ENCODE results near the gene GLYR1. TPM values are rescaled to one million over a fixed set of nuclear protein-coding genes. Genes with fewer than 3 reads are reported as not detected.
A peak's percentile ranks its signal among the peaks of the same experiment; 100 is the strongest.

GLYR1 gene
- total RNA-seq, 2 donors from 2014 or later = 57.4 to 60.8 TPM

- H3K36me3 ChIP-seq = peaks cover 0 to 14% of the 10 kb centered on the region in 2 donors
- 41% methylated on average over 8 of the region's 8 CpGs for WGBS
- peak overlapping the region; percentile 80 to 85 for H3K27ac ChIP-seq
- TF ChIP-seq POLR2AphosphoS5 (IDR thresholded peaks at IDR 0.05) (no peak), CTCF (IDR thresholded peaks at IDR 0.05) (no peak), POLR2A (IDR thresholded peaks at IDR 0.05) (no peak)
- H3K4me3 ChIP-seq = peak overlapping the region in 1 of 2 donors; percentile 70
- peaks cover 13% of the 10 kb centered on the region for H3K4me1 ChIP-seq (replicated peaks)
- intact Hi-C loops (cut with DNase I) = loop anchor here (10.0 kb wide), 1 partner anchor 69 kb away; the partner anchor contains the start of genes ANKS3 and DNAAF8
- no peak for DNase-seq (ENCODE audit: low spot score)
- H3K9me3 ChIP-seq = no peaks in the 10 kb centered on the region
- H3K27me3 ChIP-seq (replicated peaks; ENCODE audit: insufficient read depth) = no peaks in the 10 kb centered on the region
Measured at GRCh38 chr16:4803401-4803844, 43.7 kb downstream of the GLYR1 start.

GRCh38 chr16:4802659-4803287, 44.3 kb downstream of the GLYR1 start:
- peak overlapping the region; percentile 80 to 85 for H3K27ac ChIP-seq
- WGBS = under 1% methylated on average over 31 of the region's 59 CpGs
- peak overlapping the region; percentile 67 to 70 for H3K4me3 ChIP-seq
- H3K4me1 ChIP-seq (replicated peaks) = peaks cover 13% of the 10 kb centered on the region
- no peaks in the 10 kb centered on the region for H3K27me3 ChIP-seq (replicated peaks; ENCODE audit: insufficient read depth)
- peak; percentile 91 for DNase-seq (ENCODE audit: low spot score)
- TF ChIP-seq CTCF (IDR thresholded peaks at IDR 0.05) (peak in 3 of 4 experiments; percentile 20 to 68 (median 60)), POLR2AphosphoS5 (IDR thresholded peaks at IDR 0.05) (peak; percentile 45), POLR2A (IDR thresholded peaks at IDR 0.05) (no peak)
- intact Hi-C loops (cut with DNase I) = loop anchor here (10.0 kb wide), 1 partner anchor 68 kb away; the partner anchor contains the start of genes ANKS3 and DNAAF8
- H3K9me3 ChIP-seq = no peaks in the 10 kb centered on the region
- H3K36me3 ChIP-seq = peaks cover 0 to 14% of the 10 kb centered on the region in 2 donors

- 1% methylated on average over 67 of the region's 70 CpGs for WGBS
- intact Hi-C loops (cut with DNase I) = loop anchor here (10.0 kb wide), 1 partner anchor 67 kb away; the partner anchor contains the start of genes ANKS3 and DNAAF8
- Histone ChIP-seq H3K9me3 (no peaks in the 10 kb centered on the region), H3K4me1 (replicated peaks) (peaks cover 13% of the 10 kb centered on the region), H3K4me3 (peak within 1 kb of the TSS; percentile 67 to 70), H3K27me3 (replicated peaks; ENCODE audit: insufficient read depth) (no peaks in the 10 kb centered on the region), H3K36me3 (peaks cover 0 to 14% of the 10 kb centered on the region in 2 donors), H3K27ac (peak within 1 kb of the TSS; percentile 80 to 85)
- TF ChIP-seq POLR2AphosphoS5 (IDR thresholded peaks at IDR 0.05) (peak; percentile 78), CTCF (IDR thresholded peaks at IDR 0.05) (no peak), POLR2A (IDR thresholded peaks at IDR 0.05) (peak; percentile 83)
- DNase-seq (ENCODE audit: low spot score) = peak; percentile 88
Measured at GRCh38 chr16:4801962-4802658, 45.0 kb downstream of the GLYR1 start, which contains the start of gene ROGDI. TSS of gene ROGDI (minus strand) at chr16:4802633. CDS start at chr16:4802571, 62 bp downstream.

- Histone ChIP-seq H3K4me1 (replicated peaks) (peaks cover 13% of the 10 kb centered on the region), H3K4me3 (peak overlapping the region; percentile 67 to 70), H3K27ac (peak overlapping the region; percentile 80 to 85), H3K27me3 (replicated peaks; ENCODE audit: insufficient read depth) (no peaks in the 10 kb centered on the region), H3K9me3 (no peaks in the 10 kb centered on the region), H3K36me3 (peaks cover 0 to 14% of the 10 kb centered on the region in 2 donors)
- intact Hi-C loops (cut with DNase I) = loop anchor here (10.0 kb wide), 1 partner anchor 67 kb away; the partner anchor contains the start of genes ANKS3 and DNAAF8
- 36% methylated on average over 27 of the region's 29 CpGs for WGBS
- TF ChIP-seq POLR2AphosphoS5 (IDR thresholded peaks at IDR 0.05) (no peak), CTCF (IDR thresholded peaks at IDR 0.05) (peak in 1 of 4 experiments; percentile 1), POLR2A (IDR thresholded peaks at IDR 0.05) (no peak)
- no peak for DNase-seq (ENCODE audit: low spot score)
Measured at GRCh38 chr16:4801051-4801961, 45.8 kb downstream of the GLYR1 start.
